ENCODE measurements around the gene NCK2.

DNA sequence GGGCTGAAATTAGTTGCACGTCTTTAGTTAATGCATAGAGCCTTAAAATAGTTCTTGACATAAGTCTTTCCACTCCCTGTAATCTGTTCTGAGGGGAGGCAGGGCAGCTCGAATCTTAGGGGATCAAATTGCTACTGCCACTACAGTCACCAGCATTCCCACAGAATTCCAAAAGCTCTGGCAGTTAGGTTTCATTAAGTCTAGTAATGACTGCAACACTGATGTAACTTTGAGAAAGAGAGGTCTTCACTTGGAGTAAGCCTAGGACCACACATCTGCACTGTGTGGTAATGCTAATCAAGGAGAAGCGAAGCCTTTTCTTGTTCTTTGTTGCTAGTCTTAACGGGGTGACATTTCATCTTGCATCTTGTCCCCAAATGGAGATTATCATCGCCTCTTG lies 19.3 kb upstream of the NCK2 start:
- TF ChIP-seq POLR2A (IDR thresholded peaks at IDR 0.05): no peak
- TF ChIP-seq, protein P1, sequence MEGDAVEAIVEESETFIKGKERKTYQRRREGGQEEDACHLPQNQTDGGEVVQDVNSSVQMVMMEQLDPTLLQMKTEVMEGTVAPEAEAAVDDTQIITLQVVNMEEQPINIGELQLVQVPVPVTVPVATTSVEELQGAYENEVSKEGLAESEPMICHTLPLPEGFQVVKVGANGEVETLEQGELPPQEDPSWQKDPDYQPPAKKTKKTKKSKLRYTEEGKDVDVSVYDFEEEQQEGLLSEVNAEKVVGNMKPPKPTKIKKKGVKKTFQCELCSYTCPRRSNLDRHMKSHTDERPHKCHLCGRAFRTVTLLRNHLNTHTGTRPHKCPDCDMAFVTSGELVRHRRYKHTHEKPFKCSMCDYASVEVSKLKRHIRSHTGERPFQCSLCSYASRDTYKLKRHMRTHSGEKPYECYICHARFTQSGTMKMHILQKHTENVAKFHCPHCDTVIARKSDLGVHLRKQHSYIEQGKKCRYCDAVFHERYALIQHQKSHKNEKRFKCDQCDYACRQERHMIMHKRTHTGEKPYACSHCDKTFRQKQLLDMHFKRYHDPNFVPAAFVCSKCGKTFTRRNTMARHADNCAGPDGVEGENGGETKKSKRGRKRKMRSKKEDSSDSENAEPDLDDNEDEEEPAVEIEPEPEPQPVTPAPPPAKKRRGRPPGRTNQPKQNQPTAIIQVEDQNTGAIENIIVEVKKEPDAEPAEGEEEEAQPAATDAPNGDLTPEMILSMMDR (IDR thresholded peaks at IDR 0.05): no peak

All from body of pancreas (tissue), 4 donors.